Left forelimb (tissue), 1 donor: ENCODE measurements around the gene PRRT2.
A peak's percentile ranks its signal among the peaks of the same experiment; 100 is the strongest.
"Not testable (repeated sequence)": the region's sequence is repeated elsewhere in the genome, so short reads cannot be mapped to it uniquely, and the experiment has no call there.

Source experiments
- DNase-seq: peaks from one replicate; pipeline ENCODE4 v3.0.0-alpha.2; 2018; ENCODE audit warnings: low spot score

The PRRT2 gene

GRCh38 chr16:29812754-29813643 lies 1.0 kb downstream of the PRRT2 start:
- DNase-seq = no peak

- DNase-seq = no peak
Measured at GRCh38 chr16:29813644-29814562, 1.9 kb downstream of the PRRT2 start.

GRCh38 chr16:29814592-29814991 lies 2.6 kb downstream of the PRRT2 start:
- DNase-seq = no peak

GRCh38 chr16:29815032-29815721 lies 3.2 kb downstream of the PRRT2 start:
- no peak for DNase-seq

- peak; percentile 99 for DNase-seq
Measured at GRCh38 chr16:29815793-29816693, 4.0 kb downstream of the PRRT2 start, which contains the start of gene PAGR1. Gene PAGR1 (plus strand): TSS chr16:29816152. CDS start chr16:29816526, 374 bp downstream.

- DNase-seq = no peak
Measured at GRCh38 chr16:29816694-29817441, 4.9 kb downstream of the PRRT2 start.

GRCh38 chr16:29818082-29818481 lies 6.1 kb downstream of the PRRT2 start:
- DNase-seq = no peak

- no peak for DNase-seq
Measured at GRCh38 chr16:29819506-29819905, 7.5 kb downstream of the PRRT2 start.

- peak; percentile 81 for DNase-seq
Measured at GRCh38 chr16:29820271-29820701, 8.3 kb downstream of the PRRT2 start, which contains the start of gene MVP. Gene MVP (plus strand): TSS chr16:29820462. CDS start chr16:29830550, 10,088 bp downstream.

GRCh38 chr16:29820730-29821642 lies 9.0 kb downstream of the PRRT2 start:
- DNase-seq = no peak

- no peak for DNase-seq
Measured at GRCh38 chr16:29821643-29822115, 9.7 kb downstream of the PRRT2 start.

GRCh38 chr16:29824589-29825144 lies 12.7 kb downstream of the PRRT2 start:
- no peak for DNase-seq

- DNase-seq = no peak
Measured at GRCh38 chr16:29825145-29826044, 13.4 kb downstream of the PRRT2 start.

GRCh38 chr16:29826342-29826695 lies 14.3 kb downstream of the PRRT2 start:
- DNase-seq = no peak

GRCh38 chr16:29830774-29831173 lies 18.8 kb downstream of the PRRT2 start:
- no peak for DNase-seq

- no peak for DNase-seq
Measured at GRCh38 chr16:29831490-29831889, 19.5 kb downstream of the PRRT2 start.

GRCh38 chr16:29833219-29833618 lies 21.2 kb downstream of the PRRT2 start:
- not testable (repeated sequence) for DNase-seq

GRCh38 chr16:29834079-29834478 lies 22.1 kb downstream of the PRRT2 start:
- DNase-seq = no peak
